Cardiac fibroblast (primary cell): ENCODE measurements around the gene BORCS6.

Experiments used
- DNase-seq, 2 donors: peaks; one replicate each; pipeline versions ENCODE4 v3.0.0 to v3.0.0-alpha.2; 2010; ENCODE audit warnings: low read depth in 2 of 2
- H3K4me3 ChIP-seq, 2 donors: replicated peaks in 1 of 2; 1 replicate in 1 of 2; 2 replicates in 1 of 2; pipeline ENCODE4 v1.5.1; 2011; ENCODE audit warnings: low read depth in 2 of 2, low read length in 2 of 2, mild to moderate bottlenecking in 2 of 2, moderate library complexity in 1 of 2
- TF ChIP-seq, protein P1 (sequence below): IDR thresholded peaks from one replicate; pipeline ENCODE4 v1.5.1; 2011; ENCODE audit warnings: low read depth, mild to moderate bottlenecking, low read length, inconsistent platforms

The BORCS6 gene

DNA sequence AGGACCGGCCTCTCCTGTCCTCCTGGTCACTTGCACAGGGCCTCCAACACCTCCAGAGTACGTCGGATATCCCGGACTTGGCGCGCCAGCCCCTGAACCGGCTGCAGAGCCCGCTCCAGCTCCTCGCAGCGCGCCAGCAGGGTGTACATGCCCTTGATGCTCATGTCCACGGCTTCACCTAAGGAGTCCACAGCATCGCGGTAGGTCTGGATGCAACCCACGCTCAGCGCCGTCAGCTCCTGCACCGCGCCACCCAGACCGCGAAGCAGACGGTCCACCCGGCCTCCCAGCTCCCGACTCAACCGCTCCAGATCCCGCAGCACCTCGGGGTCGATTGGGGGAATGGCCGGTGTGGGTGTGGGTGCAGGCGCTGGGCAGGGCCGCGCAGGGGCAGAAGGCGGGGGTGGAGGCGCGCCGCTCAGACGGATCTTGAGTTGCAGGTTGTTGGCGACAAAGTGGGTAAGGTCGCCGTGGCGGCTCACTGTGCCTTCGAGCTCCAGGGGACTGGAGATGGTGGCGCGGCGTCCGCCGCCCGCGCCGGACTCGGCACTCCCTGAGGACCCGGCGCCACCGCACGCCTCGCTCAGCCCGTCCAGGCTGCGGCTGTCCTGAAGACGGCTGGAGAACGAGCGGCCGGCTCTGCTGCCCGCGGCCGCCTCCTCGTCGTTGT, 804 bp downstream of the BORCS6 start:
- peak in 1 of 2 donors; percentile 36 for DNase-seq
- TF ChIP-seq, protein P1, sequence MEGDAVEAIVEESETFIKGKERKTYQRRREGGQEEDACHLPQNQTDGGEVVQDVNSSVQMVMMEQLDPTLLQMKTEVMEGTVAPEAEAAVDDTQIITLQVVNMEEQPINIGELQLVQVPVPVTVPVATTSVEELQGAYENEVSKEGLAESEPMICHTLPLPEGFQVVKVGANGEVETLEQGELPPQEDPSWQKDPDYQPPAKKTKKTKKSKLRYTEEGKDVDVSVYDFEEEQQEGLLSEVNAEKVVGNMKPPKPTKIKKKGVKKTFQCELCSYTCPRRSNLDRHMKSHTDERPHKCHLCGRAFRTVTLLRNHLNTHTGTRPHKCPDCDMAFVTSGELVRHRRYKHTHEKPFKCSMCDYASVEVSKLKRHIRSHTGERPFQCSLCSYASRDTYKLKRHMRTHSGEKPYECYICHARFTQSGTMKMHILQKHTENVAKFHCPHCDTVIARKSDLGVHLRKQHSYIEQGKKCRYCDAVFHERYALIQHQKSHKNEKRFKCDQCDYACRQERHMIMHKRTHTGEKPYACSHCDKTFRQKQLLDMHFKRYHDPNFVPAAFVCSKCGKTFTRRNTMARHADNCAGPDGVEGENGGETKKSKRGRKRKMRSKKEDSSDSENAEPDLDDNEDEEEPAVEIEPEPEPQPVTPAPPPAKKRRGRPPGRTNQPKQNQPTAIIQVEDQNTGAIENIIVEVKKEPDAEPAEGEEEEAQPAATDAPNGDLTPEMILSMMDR: no peak
- peak overlapping the region; percentile 81 to 89 for H3K4me3 ChIP-seq

DNA sequence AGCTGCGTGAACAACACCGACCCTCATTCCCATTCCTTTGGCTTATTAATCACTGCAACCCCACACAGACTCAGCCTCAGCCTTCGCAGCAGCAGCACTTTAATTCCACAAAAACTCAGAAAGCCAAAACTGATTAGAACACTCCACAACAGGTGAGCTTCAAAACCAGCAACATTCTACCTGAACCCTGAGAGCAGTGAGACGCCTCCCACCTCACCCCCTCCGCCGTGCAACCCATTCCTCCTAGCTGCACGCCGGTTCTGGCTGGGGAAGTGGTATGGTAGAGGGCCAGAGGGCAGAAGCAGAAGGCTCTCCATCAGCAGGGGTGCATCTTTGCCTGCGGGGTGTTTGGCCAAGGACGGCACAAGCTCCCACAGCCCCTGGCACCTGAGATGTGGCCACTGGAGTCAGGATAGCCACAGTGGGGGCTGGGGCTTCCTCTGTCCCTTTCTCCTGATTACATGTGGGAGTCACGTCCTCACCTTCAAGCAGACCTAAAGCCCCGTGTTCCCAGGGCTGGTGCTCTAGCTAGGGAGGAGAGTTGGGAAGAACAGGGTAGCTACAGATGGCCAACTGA, 1.6 kb downstream of the BORCS6 start:
- peak overlapping the region; percentile 81 to 89 for H3K4me3 ChIP-seq
- TF ChIP-seq, protein P1: no peak
- DNase-seq: no peak

DNA sequence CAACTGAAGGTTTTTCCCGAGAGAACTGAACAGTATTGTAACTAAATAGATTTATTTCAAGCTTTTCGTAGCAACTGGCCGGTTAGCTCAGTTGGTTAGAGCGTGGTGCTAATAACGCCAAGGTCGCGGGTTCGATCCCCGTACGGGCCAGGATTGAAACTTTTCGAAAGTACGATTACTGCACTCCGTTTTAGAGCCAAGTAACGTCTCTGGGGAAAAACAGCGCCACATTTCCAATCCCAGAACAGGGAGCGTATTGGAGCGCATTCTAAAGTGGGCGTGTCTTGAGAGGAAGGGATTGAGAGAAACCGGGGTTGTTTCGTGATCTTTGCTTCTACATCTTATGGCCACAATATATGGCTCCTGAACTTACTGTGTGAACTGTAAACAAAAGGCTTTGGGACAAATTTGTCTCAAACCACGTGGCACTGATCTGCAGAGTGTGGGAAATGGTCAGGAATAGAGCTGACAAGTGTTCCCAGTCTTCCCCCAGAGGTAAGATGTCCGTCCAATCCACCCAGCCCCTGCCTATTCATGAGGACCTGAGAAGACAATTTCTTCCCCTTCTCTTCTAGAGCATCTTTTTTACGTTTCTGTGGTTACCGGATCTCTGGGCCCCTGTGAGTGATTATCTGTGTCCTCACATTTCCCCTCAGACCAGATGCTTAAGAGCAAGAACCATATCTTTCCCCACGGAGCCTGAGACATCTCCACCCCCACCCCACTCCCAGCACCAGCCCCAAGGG, 2.3 kb downstream of the BORCS6 start:
- H3K4me3 ChIP-seq: peak overlapping the region; percentile 81 to 83
- peak; percentile 100 for DNase-seq
- TF ChIP-seq, protein P1: no peak

DNA sequence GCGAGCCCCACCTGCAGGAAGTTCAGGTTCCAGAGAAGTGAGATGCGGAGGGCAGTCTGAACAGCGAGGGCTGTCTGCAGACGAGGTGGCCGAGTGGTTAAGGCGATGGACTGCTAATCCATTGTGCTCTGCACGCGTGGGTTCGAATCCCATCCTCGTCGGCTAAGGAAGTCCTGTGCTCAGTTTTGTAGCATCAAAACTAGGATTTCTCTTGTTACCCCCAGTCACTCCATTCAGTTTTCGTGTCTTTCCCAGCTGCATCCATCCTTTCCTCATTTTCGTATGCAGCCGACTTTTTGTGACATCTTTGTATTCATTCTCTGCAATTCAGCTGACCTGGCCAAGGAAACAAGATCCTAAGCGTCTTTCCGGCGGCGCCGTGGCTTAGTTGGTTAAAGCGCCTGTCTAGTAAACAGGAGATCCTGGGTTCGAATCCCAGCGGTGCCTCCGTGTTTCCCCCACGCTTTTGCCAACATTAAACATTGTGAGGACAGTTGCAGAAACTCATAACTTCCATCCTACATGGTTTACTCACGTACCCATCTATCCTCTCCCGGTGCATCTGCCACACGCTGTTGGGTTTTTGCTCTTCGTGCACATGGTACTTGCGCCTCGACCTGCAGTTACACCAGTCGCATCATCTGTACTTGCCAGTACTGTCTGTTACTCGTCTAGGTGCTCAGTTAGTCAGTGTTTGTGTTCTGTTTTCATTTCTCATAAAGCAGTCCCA, 3.0 kb downstream of the BORCS6 start:
- H3K4me3 ChIP-seq: peak overlapping the region; percentile 83 to 88
- TF ChIP-seq, protein P1: peak; percentile 36
- DNase-seq: peak; percentile 97 to 98

DNA sequence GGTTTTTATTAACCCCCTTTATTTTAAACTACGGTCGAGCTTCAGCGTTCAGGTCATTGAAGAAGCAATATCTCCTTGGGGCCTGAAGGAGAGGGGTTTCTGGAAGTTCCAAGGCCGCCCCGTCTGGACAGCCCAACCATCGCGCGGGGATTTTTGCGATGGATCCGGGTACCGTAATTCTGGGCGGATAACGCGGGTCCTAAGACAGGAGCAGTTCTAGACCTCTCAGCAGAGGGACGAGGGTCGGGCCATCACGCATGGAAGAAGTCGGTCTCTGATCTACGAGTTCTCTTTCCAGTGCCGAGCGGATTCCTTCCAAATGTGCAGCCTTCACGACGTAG, 3.6 kb downstream of the BORCS6 start:
- H3K4me3 ChIP-seq: peak overlapping the region; percentile 83 to 88
- no peak for DNase-seq
- TF ChIP-seq, protein P1: no peak

DNA sequence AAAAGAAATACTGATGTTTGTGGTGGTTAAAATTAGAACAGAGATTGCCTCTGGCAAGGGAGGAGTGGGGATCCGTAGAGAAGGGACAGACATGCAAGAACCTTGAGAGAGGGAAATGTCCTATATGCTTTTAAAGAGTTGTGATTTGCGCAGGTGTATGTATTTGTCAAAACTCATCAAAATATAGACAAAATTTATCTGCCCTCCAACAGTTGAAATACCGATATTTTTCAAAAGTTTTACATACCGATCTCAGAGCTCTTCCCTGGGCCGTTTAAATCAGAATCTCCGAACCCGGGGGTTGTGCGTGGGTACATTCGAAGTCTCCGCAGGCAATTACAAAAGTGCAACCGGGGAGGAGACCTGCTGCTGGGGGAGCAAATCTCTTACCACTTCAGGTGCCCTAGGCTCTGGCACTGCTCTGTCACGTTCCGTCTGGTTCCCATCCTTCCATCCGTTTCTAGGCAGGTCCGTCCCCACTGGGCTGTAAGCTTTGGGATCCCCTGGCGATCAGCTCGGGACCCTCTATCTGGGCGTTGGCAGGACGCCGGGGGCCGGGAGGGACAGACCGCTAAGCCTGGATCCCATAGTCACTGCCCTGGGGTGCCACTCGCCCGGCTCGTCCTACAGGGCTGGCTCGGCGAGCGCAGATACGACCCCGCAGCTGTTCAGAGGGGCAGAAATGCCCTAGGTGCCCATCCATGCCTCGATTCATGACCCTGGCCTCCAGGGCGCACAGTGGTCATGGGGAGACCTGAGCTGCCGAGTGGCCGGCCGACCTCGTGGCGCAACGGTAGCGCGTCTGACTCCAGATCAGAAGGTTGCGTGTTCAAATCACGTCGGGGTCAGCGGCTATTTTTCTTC, 4.2 kb downstream of the BORCS6 start:
- TF ChIP-seq, protein P1: no peak
- DNase-seq: peak; percentile 78 to 82
- peak overlapping the region; percentile 83 to 88 for H3K4me3 ChIP-seq
